Right lobe of liver (tissue), 6 donors: ENCODE measurements around the gene ZNF628. TPM values are rescaled to one million over a fixed set of nuclear protein-coding genes. Genes with fewer than 3 reads are reported as not detected.

Experiments
- ATAC-seq, 4 donors: fragments of 200-7000 bp; cut with Tn5 transposase; one replicate each; pipeline ENCODE4 v1.9.1; 2020; ENCODE audit warnings: mild to moderate bottlenecking in 4 of 4, moderate library complexity in 4 of 4
- DNase-seq, 3 donors: peaks; one replicate each; pipeline ENCODE4 v3.0.0-alpha.2; 2020
- H3K27ac ChIP-seq, 3 donors: fragments of 200-600 bp; one replicate each; pipeline ENCODE4 v1.8.0; 2022
- H3K27me3 ChIP-seq, 2 donors: fragments of 200-600 bp; one replicate each; pipeline ENCODE4 v1.8.0; 2022
- H3K36me3 ChIP-seq, 4 donors: fragments of 200-600 bp; sonication (generic) in 1 of 4; one replicate each; pipeline versions ENCODE4 v1.5.1 to v1.8.0; 2017 to 2022; ENCODE audit warnings: control low read depth in 1 of 4
- H3K4me1 ChIP-seq, 4 donors: fragments of 200-600 bp; sonication (generic) in 1 of 4; one replicate each; pipeline versions ENCODE4 v1.5.1 to v1.8.0; 2017 to 2022; ENCODE audit warnings: control low read depth in 1 of 4
- H3K4me3 ChIP-seq, 3 donors: fragments of 200-600 bp; one replicate each; pipeline ENCODE4 v1.8.0; 2022
- H3K9me3 ChIP-seq, 4 donors: fragments of 200-600 bp; sonication (generic) in 1 of 4; one replicate each; pipeline versions ENCODE4 v1.5.1 to v1.8.0; 2017 to 2022; ENCODE audit warnings: control low read depth in 1 of 4
- CTCF ChIP-seq, 4 donors: fragments of 200-600 bp in 3 of 4; fragments of 450-650 bp in 1 of 4; IDR thresholded peaks; one replicate each; pipeline versions ENCODE4 v1.5.1 to v1.8.0; 2016 to 2022; ENCODE audit warnings: antibody characterized with exemption in 4 of 4, mild to moderate bottlenecking in 2 of 4
- POLR2A ChIP-seq: fragments of 450-650 bp; IDR thresholded peaks from one replicate; pipeline ENCODE4 v1.6.1; 2017; ENCODE audit warnings: antibody characterized with exemption, mild to moderate bottlenecking
- WGBS: methylation state at CpG from one replicate; pipeline ENCODE4 v1.1.6; 2018; ENCODE audit warnings: low coverage, low lambda C conversion rate; ENCODE audit not compliant: insufficient coverage; ENCODE audit errors: missing lambda C conversion rate; 5-methylcytosine and 5-hydroxymethylcytosine counted together
- intact Hi-C, 2 donors: fragments of 100-400 bp; cut with DNase I; formaldehyde crosslinking; loops; one replicate each; pipeline versions ENCODE4 v1.11.2 to v1.14.1; 2022
- total RNA-seq, 6 experiments: library from RNA; depleted of rRNA in 2 of 6; stranded (reverse); fragments of >200 nt in 2 of 6; fragmentation: NEBNext Ultra II Directional in 3 of 6; extraction: Animal tissue kit (Norgen Biotek cat#: 25700) in 3 of 6; gene quantifications; one replicate each; pipeline versions ENCODE4 v1.1.0 to v1.2.4, GENCODE V29; 2016 to 2023
- donor health status: DM: no; HTN: yes; CAD: no.
- donor health status: DM: no; HTN: no; CAD: no.
- donor health status: DM: no; HTN: no; CAD: no.
- donor health status: DM: no; HTN: yes; CAD: no.
- donor health status: DM: no; HTN: yes; CAD: no.

The ZNF628 gene
- total RNA-seq, 6 experiments from 2014 or later: 3.4 to 9.2 (median 4.4) TPM

- intact Hi-C loops: no loop called here
- no peak overlapping the region for H3K4me3 ChIP-seq
- no peak for ATAC-seq
These were observed 26.7 kb downstream of the ZNF628 start for GRCh38 chr19:55503157-55503501.

GRCh38 chr19:55503502-55504251 lies 27.3 kb downstream of the ZNF628 start:
- no peaks in the 10 kb centered on the region for H3K9me3 ChIP-seq
- H3K36me3 ChIP-seq: no peaks in the 10 kb centered on the region
- 21% methylated on average over 44 of the region's 64 CpGs for WGBS
- H3K4me3 ChIP-seq: peak overlapping the region; percentile 28 to 45 (median 37)
- DNase-seq (peak; percentile 86 to 95 (median 88)), ATAC-seq (peak; percentile 87 to 97 (median 94))
- no peaks in the 10 kb centered on the region for H3K4me1 ChIP-seq
- TF ChIP-seq POLR2A (no peak), CTCF (IDR thresholded peaks at IDR 0.05) (peak; percentile 94 to 97 (median 94))
- intact Hi-C loops: no loop called here
- H3K27ac ChIP-seq: no peak overlapping the region
- H3K27me3 ChIP-seq: no peaks in the 10 kb centered on the region

More at GRCh38 chr19:55503157-55503501, 26.7 kb downstream of the ZNF628 start:
- no peak for DNase-seq
- Histone ChIP-seq H3K4me1 (no peaks in the 10 kb centered on the region), H3K9me3 (no peaks in the 10 kb centered on the region), H3K27ac (no peak overlapping the region), H3K27me3 (no peaks in the 10 kb centered on the region), H3K36me3 (no peaks in the 10 kb centered on the region)
- TF ChIP-seq CTCF (IDR thresholded peaks at IDR 0.05): no peak
- no peak for TF ChIP-seq POLR2A
- WGBS: 74% methylated on average over 9 of the region's 17 CpGs

- no peak for TF ChIP-seq CTCF (IDR thresholded peaks at IDR 0.05)
- TF ChIP-seq POLR2A: no peak
- intact Hi-C loops: no loop called here
- no peak for ATAC-seq
- Histone ChIP-seq H3K27me3 (no peaks in the 10 kb centered on the region), H3K27ac (no peak overlapping the region), H3K4me1 (no peaks in the 10 kb centered on the region), H3K36me3 (no peaks in the 10 kb centered on the region), H3K4me3 (peak overlapping the region in 2 of 3 donors; percentile 28 to 45), H3K9me3 (no peaks in the 10 kb centered on the region)
- DNase-seq: no peak
- 29% methylated on average over 13 of the region's 13 CpGs for WGBS
These were observed 27.8 kb downstream of the ZNF628 start for GRCh38 chr19:55504252-55504603.

GRCh38 chr19:55504981-55505380 lies 28.6 kb downstream of the ZNF628 start:
- DNase-seq (no peak), ATAC-seq (no peak)
- Histone ChIP-seq H3K27ac (no peak overlapping the region), H3K4me3 (no peak overlapping the region), H3K4me1 (no peaks in the 10 kb centered on the region), H3K36me3 (no peaks in the 10 kb centered on the region), H3K27me3 (no peaks in the 10 kb centered on the region), H3K9me3 (no peaks in the 10 kb centered on the region)
- TF ChIP-seq POLR2A (no peak), CTCF (IDR thresholded peaks at IDR 0.05) (no peak)
- WGBS: 69% methylated on average over 11 of the region's 11 CpGs
- intact Hi-C loops: no loop called here
